Ovary (tissue), 3 donors: ENCODE measurements around the gene ATP11C.

ENCODE experiments used
- CTCF ChIP-seq, 3 donors: fragments of 450-650 bp in 2 of 3; fragments of 200-600 bp in 1 of 3; IDR thresholded peaks; one replicate each; pipeline versions ENCODE4 v1.5.1 to v1.8.0; 2016 to 2022; ENCODE audit warnings: antibody characterized with exemption in 3 of 3, mild to moderate bottlenecking in 1 of 3
- EP300 ChIP-seq: sonication (generic); formaldehyde crosslinking; IDR thresholded peaks from one replicate; pipeline ENCODE4 v1.6.1; 2017; ENCODE audit warnings: antibody characterized with exemption
- POLR2A ChIP-seq: fragments of 450-650 bp; IDR thresholded peaks from one replicate; pipeline ENCODE4 v1.6.1; 2017; ENCODE audit warnings: antibody characterized with exemption, mild to moderate bottlenecking, moderate library complexity
- donor health status: DM: no; HTN: no; CAD: no.

- TF ChIP-seq CTCF (IDR thresholded peaks at IDR 0.05), result no peak
- no peak for TF ChIP-seq EP300
- TF ChIP-seq POLR2A, result no peak
These were observed 106.5 kb downstream of the ATP11C start for GRCh38 chrX:139826065-139827044.
